OCI-LY3 (cell line): ENCODE results near the gene RAB5IF.

ENCODE experiments used
- H2AFZ ChIP-seq: fragments of 200-600, 300-600 bp; shearing (Covaris generic); 2 replicates; pipeline ENCODE4 v1.6.0; 2014; ENCODE audit warnings: antibody characterized with exemption, low read depth, low read length
- H3K27ac ChIP-seq: fragments of 200-600, 300-600 bp; sonication (generic); 2 replicates; pipeline ENCODE4 v1.5.1; 2014; ENCODE audit warnings: mild to moderate bottlenecking, low read length, moderate library complexity, mixed read lengths
- H3K27me3 ChIP-seq: fragments of 200-600, 300-600 bp; sonication (generic); 2 replicates; pipeline ENCODE4 v1.6.1; 2014; ENCODE audit warnings: low read depth, low read length, mixed read lengths
- H3K36me3 ChIP-seq: fragments of 200-600, 300-600 bp; sonication (generic); replicated peaks from 2 replicates; pipeline ENCODE3; 2014; ENCODE audit warnings: low read depth, low read length, mixed read lengths
- H3K4me1 ChIP-seq: fragments of 300-600, 200-600 bp; sonication (generic); 2 replicates; pipeline ENCODE4 v1.6.1; 2014; ENCODE audit warnings: low read length, mixed read lengths
- H3K4me2 ChIP-seq: fragments of 200-600, 300-600 bp; sonication (generic); 2 replicates; pipeline ENCODE4 v1.6.1; 2014; ENCODE audit warnings: low read length, mixed read lengths
- H3K4me3 ChIP-seq: fragments of 300-600, 200-600 bp; sonication (generic); 2 replicates; pipeline ENCODE4 v1.5.1; 2014; ENCODE audit warnings: antibody characterized with exemption, mild to moderate bottlenecking, low read length, moderate library complexity
- H3K79me2 ChIP-seq: fragments of 300-600, 200-600 bp; shearing (Covaris generic); 2 replicates; pipeline ENCODE4 v1.6.1; 2014; ENCODE audit warnings: mild to moderate bottlenecking, low read length, mixed read lengths
- H3K9ac ChIP-seq: fragments of 300-600, 200-600 bp; shearing (Covaris generic); 2 replicates; pipeline ENCODE4 v1.6.0; 2014; ENCODE audit warnings: mild to moderate bottlenecking, low read length, moderate library complexity
- H3K9me3 ChIP-seq: fragments of 200-600, 300-600 bp; shearing (Covaris generic); 2 replicates; pipeline ENCODE4 v1.6.1; 2014; ENCODE audit warnings: low read length, mixed read lengths; ENCODE audit not compliant: insufficient read depth
- H4K20me1 ChIP-seq: fragments of 200-600, 300-600 bp; sonication (generic); 2 replicates; pipeline ENCODE4 v1.6.1; 2016; ENCODE audit warnings: low read length, mixed read lengths; ENCODE audit not compliant: insufficient read depth
- EZH2phosphoT487 ChIP-seq: fragments of 200-600 bp; shearing (Covaris generic); IDR thresholded peaks from 2 replicates; pipeline ENCODE4 v1.6.1; 2018; ENCODE audit warnings: antibody characterized with exemption, mixed run types, low read depth
- TF ChIP-seq, protein P1 (sequence below): fragments of 200-600, 300-600 bp; sonication (generic); IDR thresholded peaks from 2 replicates; pipeline ENCODE4 v1.5.1; 2014; ENCODE audit warnings: antibody characterized with exemption, low read length, low read depth

RAB5IF gene

DNA sequence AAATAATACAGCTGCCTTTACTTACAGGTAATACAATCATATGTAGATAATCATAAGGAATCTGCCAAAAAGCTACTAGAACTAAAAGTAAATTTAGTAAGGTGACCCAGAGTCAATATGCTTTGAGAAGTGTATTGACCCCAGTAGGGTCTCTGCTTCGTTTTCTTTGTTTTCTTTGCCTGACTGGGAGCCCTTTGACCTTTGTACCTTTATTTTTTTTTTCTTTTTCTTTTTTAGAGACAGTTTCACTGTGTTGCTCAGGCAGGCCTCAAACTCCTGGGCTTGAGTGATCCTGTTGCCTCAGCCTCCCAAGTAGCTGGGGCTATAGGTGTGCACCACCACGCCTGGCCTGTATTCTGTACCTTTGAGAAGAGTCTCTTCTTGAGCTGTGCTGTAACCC lies 17.9 kb downstream of the RAB5IF start:
- Histone ChIP-seq H3K27me3 (no peaks in the 10 kb centered on the region), H3K9ac (no peak overlapping the region), H3K4me1 (no peaks in the 10 kb centered on the region), H3K36me3 (no peaks in the 10 kb centered on the region), H3K9me3 (no peaks in the 10 kb centered on the region), H3K79me2 (no peaks in the 10 kb centered on the region), H4K20me1 (no peaks in the 10 kb centered on the region), H3K4me2 (no peak overlapping the region), H3K4me3 (no peak overlapping the region), H3K27ac (no peak overlapping the region), H2AFZ (no peak overlapping the region)
- TF ChIP-seq EZH2phosphoT487 = no peak
- TF ChIP-seq, protein P1, sequence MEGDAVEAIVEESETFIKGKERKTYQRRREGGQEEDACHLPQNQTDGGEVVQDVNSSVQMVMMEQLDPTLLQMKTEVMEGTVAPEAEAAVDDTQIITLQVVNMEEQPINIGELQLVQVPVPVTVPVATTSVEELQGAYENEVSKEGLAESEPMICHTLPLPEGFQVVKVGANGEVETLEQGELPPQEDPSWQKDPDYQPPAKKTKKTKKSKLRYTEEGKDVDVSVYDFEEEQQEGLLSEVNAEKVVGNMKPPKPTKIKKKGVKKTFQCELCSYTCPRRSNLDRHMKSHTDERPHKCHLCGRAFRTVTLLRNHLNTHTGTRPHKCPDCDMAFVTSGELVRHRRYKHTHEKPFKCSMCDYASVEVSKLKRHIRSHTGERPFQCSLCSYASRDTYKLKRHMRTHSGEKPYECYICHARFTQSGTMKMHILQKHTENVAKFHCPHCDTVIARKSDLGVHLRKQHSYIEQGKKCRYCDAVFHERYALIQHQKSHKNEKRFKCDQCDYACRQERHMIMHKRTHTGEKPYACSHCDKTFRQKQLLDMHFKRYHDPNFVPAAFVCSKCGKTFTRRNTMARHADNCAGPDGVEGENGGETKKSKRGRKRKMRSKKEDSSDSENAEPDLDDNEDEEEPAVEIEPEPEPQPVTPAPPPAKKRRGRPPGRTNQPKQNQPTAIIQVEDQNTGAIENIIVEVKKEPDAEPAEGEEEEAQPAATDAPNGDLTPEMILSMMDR = no peak

DNA sequence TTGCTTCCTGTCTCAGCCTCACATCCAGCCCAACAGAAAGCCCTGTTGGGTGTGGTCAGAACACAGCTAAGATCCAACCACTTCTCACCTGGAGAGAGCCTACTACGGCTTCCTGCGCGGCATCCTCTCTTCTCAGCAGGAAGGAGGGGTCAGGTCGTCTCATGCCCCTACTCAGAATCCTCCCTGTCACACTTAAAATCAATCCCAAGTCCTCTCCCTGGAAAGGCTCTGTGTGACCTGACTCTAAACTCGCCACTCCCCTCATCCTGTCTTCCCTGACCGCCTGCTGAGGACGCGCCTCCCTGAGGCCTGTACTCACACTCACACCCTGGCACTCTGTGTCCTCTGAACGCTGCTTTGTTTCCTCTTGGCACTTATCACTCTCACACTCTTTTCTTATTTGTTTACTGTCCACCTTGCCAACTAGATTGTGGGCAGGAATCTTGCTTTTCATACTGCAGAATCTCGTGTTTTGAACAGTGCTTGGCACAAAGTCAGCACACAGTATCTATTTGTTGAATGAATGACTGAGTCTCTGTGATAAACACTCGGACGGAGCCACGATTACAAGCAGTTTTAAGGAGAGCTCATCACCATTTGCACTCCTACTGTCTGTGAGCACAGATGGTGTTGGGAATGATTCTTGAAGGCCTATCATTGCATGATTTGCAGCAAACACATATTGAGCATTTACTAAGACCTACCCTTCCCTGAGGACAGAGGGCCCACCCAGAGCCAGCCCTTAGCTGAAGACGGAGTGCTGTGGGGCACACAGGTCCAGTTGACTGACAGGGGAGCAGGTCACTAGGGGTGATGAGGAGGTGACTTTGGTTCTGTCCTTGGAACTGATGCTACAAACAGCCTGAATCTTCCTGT lies 18.7 kb downstream of the RAB5IF start:
- Histone ChIP-seq H4K20me1 (no peaks in the 10 kb centered on the region), H3K4me2 (no peak overlapping the region), H3K4me1 (no peaks in the 10 kb centered on the region), H3K9me3 (no peaks in the 10 kb centered on the region), H3K79me2 (no peaks in the 10 kb centered on the region), H3K4me3 (no peak overlapping the region), H3K27me3 (no peaks in the 10 kb centered on the region), H3K9ac (no peak overlapping the region), H3K27ac (no peak overlapping the region), H2AFZ (no peak overlapping the region), H3K36me3 (no peaks in the 10 kb centered on the region)
- TF ChIP-seq, protein P1 = no peak
- no peak for TF ChIP-seq EZH2phosphoT487

DNA sequence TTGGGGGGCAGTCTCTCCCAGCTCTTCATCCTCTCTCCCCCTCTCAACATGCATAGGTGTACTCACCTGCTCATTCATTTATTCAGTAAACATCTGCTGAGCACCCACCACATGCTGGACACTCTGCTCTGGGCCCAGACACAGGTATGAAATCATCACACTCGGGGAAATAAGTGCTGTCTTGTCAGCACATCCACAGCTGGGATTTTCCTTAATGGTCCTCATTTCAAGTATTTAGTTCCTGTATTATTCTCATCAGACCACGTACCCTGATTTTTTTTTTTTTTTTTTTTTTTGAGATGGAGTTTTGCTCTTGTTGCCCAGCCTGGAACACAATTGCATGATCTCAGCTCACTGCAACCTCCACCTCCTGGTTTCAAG lies 19.4 kb downstream of the RAB5IF start:
- H3K9ac ChIP-seq = no peak overlapping the region
- H2AFZ ChIP-seq = no peak overlapping the region
- no peak overlapping the region for H3K4me2 ChIP-seq
- H4K20me1 ChIP-seq = no peaks in the 10 kb centered on the region
- no peaks in the 10 kb centered on the region for H3K79me2 ChIP-seq
- no peaks in the 10 kb centered on the region for H3K36me3 ChIP-seq
- H3K4me3 ChIP-seq = no peak overlapping the region
- H3K4me1 ChIP-seq = no peaks in the 10 kb centered on the region
- H3K27ac ChIP-seq = no peak overlapping the region
- no peaks in the 10 kb centered on the region for H3K9me3 ChIP-seq
- TF ChIP-seq EZH2phosphoT487 = no peak
- no peaks in the 10 kb centered on the region for H3K27me3 ChIP-seq

DNA sequence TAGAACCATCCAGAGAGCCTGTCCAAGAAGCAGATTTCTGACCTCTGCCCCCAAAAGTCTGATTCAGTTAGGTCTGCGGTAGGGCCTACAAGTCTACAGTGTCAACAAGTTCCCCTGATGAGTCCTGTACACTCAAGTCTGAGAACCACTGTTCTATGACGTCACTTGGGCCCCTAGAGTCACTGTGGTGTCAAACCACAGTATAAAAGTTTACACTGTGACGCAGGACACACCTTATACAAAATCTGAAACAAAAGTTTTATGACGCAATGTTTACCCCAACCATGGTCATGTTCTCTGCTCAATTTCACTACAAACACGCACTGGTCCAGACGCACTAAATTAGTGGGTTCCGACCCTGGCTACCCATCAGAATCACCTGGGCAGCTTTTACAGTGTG lies 22.5 kb downstream of the RAB5IF start:
- Histone ChIP-seq H2AFZ (no peak overlapping the region), H3K36me3 (no peaks in the 10 kb centered on the region), H3K9me3 (no peaks in the 10 kb centered on the region), H3K27ac (no peak overlapping the region), H3K9ac (no peak overlapping the region), H3K4me1 (no peaks in the 10 kb centered on the region), H3K27me3 (no peaks in the 10 kb centered on the region), H4K20me1 (no peaks in the 10 kb centered on the region), H3K79me2 (no peaks in the 10 kb centered on the region), H3K4me2 (no peak overlapping the region), H3K4me3 (no peak overlapping the region)
- TF ChIP-seq EZH2phosphoT487 = no peak
- TF ChIP-seq, protein P1 = no peak
